Activated CD4-positive, CD25-positive, alpha-beta regulatory T cell treated with anti-CD3 and anti-CD28 coated beads, Interleukin-2, amount 50 U/mL, for 72 hours (primary cell): Measurements from ENCODE around the gene DEPP1.

Experiments used
- DNase-seq: peaks from one replicate; pipeline ENCODE4 v3.0.0; 2021

The DEPP1 gene

GRCh38 chr10:44993226-44993921 is 14.8 kb upstream of the DEPP1 start:
- DNase-seq, result no peak

DNA sequence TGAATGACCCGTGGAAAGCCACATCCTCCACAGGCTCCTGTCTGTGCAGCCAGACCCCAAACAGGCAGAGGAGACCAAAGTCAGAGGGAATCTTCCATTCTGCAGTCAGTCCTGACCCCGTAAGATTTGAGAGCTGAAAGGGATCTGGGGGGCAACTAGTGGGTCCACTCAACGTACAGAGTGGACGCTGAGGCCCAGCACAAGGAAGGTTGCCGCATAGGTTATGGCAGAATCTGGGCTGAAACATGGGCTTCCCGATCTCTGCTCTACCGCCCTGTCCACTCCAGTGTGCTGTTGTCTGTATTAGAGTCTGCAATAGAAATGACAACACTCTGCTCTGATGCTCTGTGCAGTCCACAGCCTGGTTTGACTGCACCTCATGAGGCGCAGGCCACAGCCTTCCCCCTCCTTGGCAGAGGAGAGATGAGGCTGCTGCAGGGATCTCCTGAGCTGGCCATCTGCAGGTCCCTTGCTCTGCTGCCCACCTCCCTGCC is 14.2 kb upstream of the DEPP1 start:
- DNase-seq, result no peak

DNA sequence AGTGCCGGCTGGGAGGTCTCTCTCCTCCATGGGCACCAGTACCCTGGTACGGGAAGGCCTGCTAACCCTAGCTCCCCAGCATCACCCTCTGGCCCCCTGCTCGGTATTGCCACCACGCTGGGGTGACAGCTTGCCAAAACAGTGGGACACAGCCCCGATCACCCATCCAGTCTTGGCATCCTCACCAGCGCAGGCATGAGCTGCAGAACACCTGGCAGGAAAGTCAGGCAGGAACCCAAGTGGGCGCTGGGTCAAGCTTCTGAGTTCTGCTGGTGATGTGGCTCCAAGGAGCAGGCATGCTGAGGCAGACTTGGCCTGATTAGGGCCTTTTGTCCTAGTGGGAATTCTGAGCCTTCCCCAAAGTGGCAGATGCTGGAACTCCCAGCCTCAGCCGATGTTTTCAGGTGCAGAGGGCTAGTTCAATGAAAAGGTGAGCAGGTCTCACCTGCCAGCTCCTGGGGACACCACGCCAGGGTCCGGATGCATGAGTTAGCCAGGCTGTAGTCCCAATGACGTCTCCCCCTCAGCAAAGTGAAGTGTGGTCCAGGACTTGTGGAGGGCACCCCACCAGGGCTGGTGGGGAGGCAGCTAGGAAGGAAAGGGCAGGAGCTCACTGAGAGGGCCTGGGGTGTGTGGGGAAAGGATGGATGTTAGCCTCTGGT is 13.6 kb upstream of the DEPP1 start:
- no peak for DNase-seq

DNA sequence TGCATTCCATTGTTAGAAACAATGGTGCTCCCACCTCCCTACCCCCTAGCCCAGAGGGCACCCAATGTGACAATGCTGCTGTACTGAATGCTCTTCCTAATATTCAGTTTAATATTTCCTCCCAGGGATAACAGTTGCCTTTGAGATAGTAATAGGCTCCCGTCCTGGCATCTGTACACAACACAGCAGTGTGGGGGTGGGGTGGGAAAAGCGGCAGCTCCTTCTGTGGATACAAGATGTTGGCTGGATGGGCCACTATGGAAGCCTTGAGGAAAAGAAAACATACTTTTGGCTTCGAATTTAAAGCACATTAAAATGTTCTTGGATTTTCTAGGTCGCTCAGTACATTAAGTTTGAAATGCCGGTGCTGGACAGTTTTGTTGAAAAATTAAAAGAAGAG is 13.0 kb upstream of the DEPP1 start:
- DNase-seq, result no peak

- no peak for DNase-seq
Measured at GRCh38 chr10:44990965-44991364, 12.4 kb upstream of the DEPP1 start.

- no peak for DNase-seq
Measured at GRCh38 chr10:44990302-44990655, 11.7 kb upstream of the DEPP1 start.

- DNase-seq, result no peak
Measured at GRCh38 chr10:44989597-44990301, 11.1 kb upstream of the DEPP1 start.

- DNase-seq, result no peak
Measured at GRCh38 chr10:44988957-44989585, 10.5 kb upstream of the DEPP1 start.

- no peak for DNase-seq
Measured at GRCh38 chr10:44986670-44987069, 8.1 kb upstream of the DEPP1 start.

GRCh38 chr10:44986179-44986578 is 7.6 kb upstream of the DEPP1 start:
- DNase-seq, result no peak

DNA sequence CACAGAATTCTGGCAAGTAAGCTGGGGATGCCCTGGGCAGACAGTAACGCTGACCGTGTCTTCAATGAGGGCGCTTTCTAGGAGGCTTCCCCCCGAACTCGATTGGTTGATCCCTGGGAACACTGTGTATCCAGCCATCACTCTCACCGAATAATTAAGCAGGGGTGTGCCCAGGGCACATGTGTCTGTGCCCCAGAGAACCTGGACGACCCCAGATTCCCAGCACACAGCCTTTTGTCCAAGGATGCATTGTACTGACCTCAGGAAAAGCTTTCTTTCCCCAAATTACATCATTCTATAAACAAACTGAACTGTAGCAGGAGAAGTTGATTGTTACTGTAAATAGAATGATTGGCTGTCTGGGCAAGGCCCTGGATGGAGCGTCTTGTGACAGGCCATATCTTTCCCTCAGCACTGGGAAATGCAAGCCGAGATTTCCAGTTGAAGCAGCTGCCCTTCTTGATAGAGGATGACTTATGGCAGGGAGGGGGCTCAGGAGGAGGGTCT is 6.6 kb upstream of the DEPP1 start:
- no peak for DNase-seq

GRCh38 chr10:44984671-44985101 is 6.1 kb upstream of the DEPP1 start:
- no peak for DNase-seq

DNA sequence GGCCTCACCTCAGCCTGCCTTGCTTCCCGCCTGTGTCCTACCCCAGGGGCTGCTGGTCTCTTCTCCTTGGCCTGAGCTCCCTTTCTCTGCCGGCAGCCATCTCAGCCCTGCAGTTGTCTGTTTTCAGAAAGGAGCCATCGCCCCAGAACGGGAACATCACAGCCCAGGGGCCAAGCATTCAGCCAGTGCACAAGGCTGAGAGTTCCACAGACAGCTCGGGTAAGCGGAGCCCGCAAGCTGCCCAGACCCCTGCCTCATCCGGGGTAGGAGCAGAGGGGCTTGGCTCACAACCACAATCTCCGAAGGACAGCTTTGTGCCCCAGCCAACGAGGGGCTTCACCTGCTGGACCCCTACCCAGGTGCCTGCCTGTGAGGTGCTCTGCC is 5.3 kb upstream of the DEPP1 start:
- no peak for DNase-seq

GRCh38 chr10:44983066-44983894 is 4.7 kb upstream of the DEPP1 start:
- DNase-seq, result no peak

- no peak for DNase-seq
Measured at GRCh38 chr10:44982496-44982895, 3.9 kb upstream of the DEPP1 start.

DNA sequence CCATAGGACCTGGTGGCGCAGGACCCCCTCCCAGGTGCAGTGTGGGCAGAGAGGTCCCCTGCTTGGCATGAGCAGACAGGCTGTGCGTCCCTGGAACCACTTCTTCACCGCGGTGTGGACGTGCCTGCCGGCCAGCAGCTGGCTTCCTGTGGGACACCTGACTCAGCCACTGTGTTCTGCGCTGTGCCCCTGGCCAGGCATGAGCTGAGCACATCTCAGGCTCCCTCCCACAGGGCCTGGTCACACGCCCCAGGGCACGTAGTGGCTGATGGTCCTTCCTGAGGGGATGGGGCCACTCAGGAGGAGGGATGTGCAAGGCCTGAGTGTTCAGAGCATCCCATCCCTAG is 3.5 kb upstream of the DEPP1 start:
- DNase-seq, result no peak

DNA sequence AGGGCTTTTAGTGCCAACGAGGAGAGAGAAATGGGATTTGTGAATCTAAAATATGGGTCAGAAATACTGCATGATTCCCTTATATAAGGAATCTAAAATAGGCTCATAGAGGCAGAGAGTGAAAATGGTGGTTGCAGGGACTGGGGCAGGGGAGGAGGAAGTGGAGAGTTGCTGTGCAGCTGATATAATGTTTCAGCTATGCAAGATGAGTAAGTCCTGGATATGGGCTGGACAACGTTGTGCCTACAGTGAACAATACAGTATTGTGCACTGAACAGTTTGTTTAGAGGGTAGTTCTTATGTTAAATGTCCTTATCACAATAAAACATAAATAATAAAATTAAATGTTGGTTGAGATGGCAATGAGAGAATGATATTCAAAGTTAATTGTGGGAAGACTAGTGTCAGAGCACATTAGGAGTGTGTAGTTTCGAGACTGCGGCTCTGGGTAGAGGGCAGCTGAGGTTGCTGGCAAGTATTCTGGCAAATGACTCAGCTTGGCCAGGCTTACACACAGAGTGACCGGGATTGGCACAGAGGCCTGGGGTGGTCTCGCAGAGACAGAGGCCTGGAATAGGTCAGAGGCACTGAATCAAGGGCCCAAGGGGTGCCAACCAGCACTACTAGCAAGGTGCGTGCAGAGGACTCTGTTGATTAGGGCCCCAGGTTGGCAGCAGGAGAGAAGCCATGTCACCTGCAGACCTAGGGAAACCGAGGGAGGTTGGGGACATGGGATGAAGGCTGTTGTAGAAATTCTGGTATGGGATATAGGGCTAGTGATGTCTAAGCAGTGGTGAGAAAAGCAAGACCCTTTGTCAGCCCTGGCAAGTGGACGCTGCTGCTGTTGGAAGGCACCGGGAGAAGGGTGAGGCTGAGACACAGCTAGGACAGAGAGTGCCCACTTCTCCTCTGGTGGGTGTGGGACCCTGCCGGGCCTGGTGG is 2.8 kb upstream of the DEPP1 start:
- DNase-seq, result no peak

DNA sequence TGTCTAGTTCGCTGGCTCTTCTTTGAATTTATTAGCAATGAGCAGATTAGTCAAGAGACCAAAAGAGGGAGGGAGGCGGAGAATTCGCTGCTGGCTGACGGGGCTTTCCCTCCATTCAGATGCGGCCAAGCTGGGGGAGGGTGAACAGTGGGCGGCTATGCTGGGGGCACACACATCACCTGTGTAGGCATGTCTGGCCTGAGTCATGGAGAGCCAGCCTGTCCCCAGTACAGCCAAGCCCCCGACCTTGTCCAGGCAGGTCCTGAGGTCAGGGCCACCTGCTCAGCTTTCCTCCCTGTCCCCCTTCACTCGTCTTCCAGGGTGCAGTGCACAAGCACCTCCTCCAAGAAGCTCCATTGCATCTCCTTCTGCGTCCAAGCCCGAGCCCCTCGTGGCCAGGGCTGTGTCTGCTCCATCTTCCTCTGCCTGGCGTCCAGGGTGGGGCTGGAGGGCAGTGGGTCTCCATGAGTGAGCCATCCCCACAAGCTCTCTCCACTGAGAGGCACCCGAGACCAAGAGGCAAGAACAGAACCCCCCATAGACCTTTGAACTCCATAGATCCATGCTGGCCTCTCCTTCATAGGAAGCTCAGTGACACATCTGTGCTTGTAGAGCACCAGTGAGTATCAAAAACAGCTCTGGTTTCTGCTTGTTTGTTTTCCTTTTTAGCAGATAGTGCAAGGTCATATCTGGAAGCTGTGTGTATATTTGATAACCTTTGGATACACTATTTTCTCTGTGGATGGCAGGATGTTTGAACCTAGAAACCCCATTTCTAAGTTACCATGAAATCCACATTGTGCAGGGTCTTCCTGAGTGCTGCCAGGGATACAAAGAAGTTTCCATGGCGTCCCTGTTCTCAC is 1.9 kb upstream of the DEPP1 start:
- no peak for DNase-seq

DNA sequence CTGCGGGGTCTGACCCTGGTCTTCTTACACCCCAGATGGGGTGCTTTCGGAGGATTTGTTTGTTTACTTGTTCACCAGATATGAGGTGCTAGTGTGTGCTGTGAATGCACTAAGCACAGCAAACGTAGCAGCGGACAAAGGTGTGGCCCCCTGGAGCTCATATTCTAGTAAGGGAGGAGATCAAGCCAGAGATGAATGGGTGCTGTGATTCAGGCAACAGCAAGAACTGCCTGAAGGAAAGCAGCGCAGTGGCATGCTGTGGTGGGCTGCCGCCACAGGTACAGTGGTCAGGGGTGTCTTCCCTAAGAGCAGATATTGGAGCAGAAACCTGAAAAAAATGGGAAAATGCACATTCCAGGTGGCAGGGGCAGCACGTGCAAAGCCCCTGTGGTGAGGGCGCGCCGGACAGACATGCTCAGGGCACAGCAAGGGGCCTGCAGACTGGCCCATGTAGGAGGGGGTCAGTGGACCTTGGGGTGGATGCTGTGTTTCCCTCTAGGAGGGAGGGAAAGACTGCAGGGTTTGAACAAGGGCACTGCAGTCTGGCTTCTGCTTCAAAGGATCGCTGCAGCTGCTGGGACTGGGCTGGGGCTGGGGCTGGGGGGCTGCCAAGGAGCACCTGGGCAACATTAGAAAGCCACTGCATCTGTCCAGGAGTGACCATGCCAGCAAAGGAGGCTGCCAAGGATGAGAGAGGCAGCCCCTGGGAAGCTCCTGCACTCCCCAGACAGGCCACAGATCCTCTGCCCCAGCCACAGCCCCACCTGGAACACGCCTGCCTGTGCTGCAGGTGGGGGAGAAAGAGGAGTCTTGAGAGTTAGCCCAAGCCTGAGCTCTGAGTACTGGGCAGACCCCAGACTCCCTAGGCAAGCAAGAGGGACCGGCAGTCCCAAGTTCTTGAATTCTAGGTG is 927 bp upstream of the DEPP1 start:
- no peak for DNase-seq
